ENCODE results near the gene RAVER1. TPM values are rescaled to one million over a fixed set of nuclear protein-coding genes. Genes with fewer than 3 reads are reported as not detected.

Gene RAVER1
- total and polyA plus RNA-seq, 2 of the 13 experiments (the other 11 are each of a cell fraction or from before 2014, with no cell fraction given), result 3.6 to 7.9 TPM

GRCh38 chr19:10289167-10289835 lies 44.0 kb downstream of the RAVER1 start (continued):
- no peak for TF ChIP-seq ZNF138 (CRISPR knock-in tag; IDR thresholded peaks at IDR 0.05; ENCODE audit: low read depth)
- no peak for TF ChIP-seq ZFP36L1 (CRISPR knock-in tag; IDR thresholded peaks at IDR 0.05)
- peak; percentile 72; the same call in 1 of the 2 replicates for TF ChIP-seq MXD1 (CRISPR knock-in tag; IDR thresholded peaks at IDR 0.05)
- TF ChIP-seq YY1 (IDR thresholded peaks at IDR 0.05; ENCODE audit: insufficient read depth, insufficient replicate concordance, low read depth, low read length), result no peak
- no peak for TF ChIP-seq ZUFSP (CRISPR knock-in tag; IDR thresholded peaks at IDR 0.05; ENCODE audit: borderline replicate concordance)
- TF ChIP-seq POGZ (CRISPR knock-in tag; IDR thresholded peaks at IDR 0.05), result no peak
- TF ChIP-seq ZNF589 (CRISPR knock-in tag; conservative IDR thresholded peaks at IDR 0.05), result no peak
- TF ChIP-seq ETS1 (CRISPR knock-in tag; IDR thresholded peaks at IDR 0.05), result no peak
- TF ChIP-seq ZNF800 (CRISPR knock-in tag; IDR thresholded peaks at IDR 0.05), result 0 out of 2 replicates have a peak, but pooled peaks have one; percentile 57
- TF ChIP-seq HNF1B (CRISPR knock-in tag; IDR thresholded peaks at IDR 0.05), result peak; percentile 35; the same call in 1 of the 2 replicates
- no peak for TF ChIP-seq TFDP2 (CRISPR knock-in tag; IDR thresholded peaks at IDR 0.05)
- TF ChIP-seq SNAPC4 (CRISPR knock-in tag; IDR thresholded peaks at IDR 0.05), result peak; percentile 75; the same call in 1 of the 2 replicates
- TF ChIP-seq XBP1 (CRISPR knock-in tag; IDR thresholded peaks at IDR 0.05), result no peak

Data from HepG2 (cell line).